Brain pericyte (primary cell): ENCODE results near the gene ASCC1.
A peak's percentile ranks its signal among the peaks of the same experiment; 100 is the strongest.

Experiments
- DNase-seq: peaks from one replicate; pipeline ENCODE4 v3.0.0-alpha.2; 2012; ENCODE audit warnings: low read depth, low spot score

Gene ASCC1

DNA sequence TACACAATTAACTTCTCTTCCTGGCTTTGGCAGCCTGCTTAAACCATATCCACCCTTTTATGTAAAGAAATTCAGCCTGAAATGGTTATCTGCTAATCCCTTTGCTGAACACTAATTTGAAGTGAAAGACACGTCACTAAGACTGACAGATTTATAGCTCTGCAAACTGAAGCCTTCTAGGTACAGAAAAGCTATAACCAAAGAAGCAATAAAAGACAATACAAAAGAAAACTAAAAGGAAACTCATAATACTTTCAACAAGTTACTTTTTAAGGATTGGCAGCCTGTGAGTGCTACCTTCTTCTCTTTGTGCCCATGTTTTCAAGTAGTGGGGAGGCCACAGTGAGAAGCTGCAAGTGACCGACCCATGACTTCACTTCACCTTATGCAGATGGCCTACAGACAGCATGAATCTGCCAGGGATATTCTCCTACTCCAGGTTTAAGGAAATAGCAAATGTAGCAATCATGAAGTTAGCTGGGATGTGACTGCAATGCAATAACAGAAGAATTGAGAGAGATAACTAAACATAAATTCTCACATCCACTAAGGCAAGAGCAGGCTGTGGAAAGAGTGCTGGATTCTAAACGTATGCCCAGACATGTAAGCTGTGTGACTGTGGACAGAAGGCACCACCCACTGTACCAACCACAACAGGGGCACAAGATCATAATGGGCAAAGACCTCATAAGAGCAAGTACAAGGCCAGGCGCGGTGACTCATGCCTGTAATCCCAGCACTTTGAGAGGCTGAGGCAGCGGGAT, 117.1 kb downstream of the ASCC1 start:
- DNase-seq: no peak

DNA sequence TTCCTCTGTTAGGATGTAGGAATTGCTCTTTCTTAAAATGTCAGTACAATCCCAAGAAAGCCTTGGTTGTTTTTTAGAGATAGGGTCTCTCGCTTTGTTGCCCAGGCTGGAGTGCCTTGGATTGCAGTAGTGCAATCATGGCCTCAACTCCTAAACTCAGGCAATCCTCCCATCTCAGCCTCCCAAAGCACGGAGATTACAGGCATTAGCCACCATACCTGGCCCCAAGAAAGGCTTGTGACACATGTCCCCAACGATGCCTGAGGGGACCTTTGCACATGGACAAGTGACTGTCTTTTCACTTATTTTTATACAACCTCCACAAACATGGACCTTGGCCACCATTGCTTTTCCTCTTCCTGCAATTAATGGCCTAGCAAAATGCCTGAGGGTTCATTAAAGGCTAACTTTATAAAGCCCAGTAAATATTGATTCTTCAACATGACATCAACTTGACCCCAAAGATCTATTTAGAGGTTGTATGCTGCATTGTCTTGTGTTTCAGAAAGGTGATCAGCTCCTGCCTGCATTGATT, 117.7 kb downstream of the ASCC1 start:
- no peak for DNase-seq

DNA sequence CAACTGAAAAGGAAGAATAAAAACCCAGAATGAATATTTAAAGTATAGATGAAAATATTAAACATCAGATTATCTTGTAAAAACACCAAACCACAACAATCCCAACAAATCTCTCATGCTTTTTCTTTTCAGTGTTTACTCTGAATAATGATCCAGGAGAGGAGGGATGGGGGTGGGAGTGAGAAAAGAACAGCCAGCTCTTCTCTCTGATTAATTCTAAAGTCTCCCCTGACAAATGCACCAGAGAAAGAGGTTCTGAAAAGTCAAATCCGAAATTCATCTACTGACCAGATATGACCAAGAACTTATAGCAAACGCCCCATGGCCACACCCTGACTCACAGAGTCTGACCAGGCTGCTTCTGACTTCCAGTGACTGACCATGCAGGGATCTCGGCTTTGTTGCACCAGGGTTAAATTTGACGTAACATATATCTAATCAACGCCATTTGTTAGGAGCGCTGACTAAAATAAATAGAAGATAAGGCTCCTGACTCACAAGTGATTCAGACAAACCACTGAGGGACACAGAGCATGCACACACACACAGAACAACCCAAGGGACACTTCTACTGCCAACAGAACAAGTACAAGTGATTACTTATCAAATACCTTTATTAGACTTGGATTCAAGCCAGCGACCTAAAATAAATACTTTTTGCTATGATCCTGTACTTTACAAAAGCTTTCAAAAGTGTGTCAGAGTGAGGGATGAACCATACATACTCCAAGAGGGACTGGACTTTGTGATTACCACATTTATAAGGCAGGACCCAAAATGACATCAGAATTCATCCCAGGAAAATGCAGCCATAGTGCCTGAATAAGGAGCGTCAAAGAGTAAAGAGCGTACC, 118.4 kb downstream of the ASCC1 start:
- no peak for DNase-seq

- DNase-seq: peak; percentile 48
These were observed 119.7 kb downstream of the ASCC1 start for GRCh38 chr10:72096115-72097000.

GRCh38 chr10:72095195-72095594, 120.9 kb downstream of the ASCC1 start:
- no peak for DNase-seq

DNA sequence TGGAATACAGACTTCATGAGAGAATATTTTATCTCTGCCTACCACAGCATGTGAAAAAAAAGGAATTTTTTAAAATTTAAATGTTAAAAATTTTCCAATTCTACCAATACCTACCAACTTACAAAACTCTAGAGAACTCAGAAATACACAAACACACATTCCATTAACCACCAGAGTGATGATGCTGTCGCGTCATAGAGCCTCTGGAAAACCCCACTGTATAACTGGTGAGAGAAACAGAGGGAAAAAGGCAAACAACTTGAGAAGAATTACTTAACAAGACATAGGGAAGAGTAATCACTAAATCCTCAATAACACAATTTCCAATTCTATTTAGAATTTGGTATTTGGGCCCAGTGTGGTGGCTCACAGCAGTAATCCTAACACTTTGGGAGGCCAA, 121.5 kb downstream of the ASCC1 start:
- no peak for DNase-seq

- no peak for DNase-seq
These were observed 122.6 kb downstream of the ASCC1 start for GRCh38 chr10:72093450-72093849.

GRCh38 chr10:72092987-72093386, 123.1 kb downstream of the ASCC1 start:
- no peak for DNase-seq

- DNase-seq: no peak
These were observed 123.7 kb downstream of the ASCC1 start for GRCh38 chr10:72092171-72092924.

DNA sequence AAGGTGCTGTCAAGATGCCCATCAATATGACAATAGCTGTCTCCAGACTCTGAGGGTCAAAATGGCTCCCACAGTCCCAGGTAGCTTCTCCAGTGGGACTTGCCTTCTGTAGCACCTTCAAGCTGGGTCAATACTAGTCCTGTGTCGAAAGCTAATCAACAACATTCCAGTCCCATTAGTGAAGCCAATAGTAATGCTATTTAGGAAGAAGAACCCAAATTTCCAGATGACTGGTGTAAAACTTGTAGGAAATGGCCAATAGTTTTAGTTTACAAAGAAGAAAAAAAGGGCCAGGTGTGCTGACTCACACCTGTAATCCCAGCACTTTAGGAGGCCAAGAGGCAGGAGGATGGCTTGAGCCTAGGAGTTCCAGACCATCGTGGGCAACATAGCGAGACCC, 125.8 kb downstream of the ASCC1 start:
- no peak for DNase-seq

- DNase-seq: no peak
These were observed 126.5 kb downstream of the ASCC1 start for GRCh38 chr10:72089618-72090017.

GRCh38 chr10:72088889-72089575, 127.0 kb downstream of the ASCC1 start:
- no peak for DNase-seq

GRCh38 chr10:72087969-72088888, 127.8 kb downstream of the ASCC1 start, which contains the start of gene SPOCK2:
Gene SPOCK2 (minus strand): TSS chr10:72088551. CDS start chr10:72088328, 223 bp downstream.
- no peak for DNase-seq

DNA sequence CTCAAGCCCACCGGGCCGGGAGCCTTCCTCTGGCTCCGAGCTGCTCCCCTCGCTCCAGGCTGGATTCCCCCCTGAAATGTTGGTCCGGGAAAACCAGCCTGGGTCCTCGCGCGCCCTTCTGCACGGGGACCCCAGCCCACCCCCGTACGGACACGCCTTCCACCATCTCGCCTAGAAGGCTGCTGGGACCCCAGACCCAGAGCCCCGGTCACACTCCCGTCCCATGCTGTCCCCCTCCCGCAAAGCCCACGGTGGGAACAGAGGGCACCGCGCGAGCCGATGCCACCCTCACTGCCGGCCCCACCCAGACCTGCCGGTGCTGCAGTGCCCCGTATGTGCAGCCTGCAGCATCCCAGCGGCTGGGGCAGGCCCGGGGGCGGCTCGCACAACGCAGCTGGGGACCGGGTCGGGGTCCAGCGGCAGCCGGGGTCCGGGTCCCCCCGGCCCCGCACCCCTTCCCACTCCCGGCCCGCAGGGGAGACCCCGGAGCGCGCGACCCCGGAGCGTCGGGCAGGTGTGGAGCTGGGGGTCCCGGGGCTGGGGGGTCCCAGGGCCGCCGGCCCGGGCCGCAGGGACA, 128.6 kb downstream of the ASCC1 start:
- DNase-seq: no peak

DNA sequence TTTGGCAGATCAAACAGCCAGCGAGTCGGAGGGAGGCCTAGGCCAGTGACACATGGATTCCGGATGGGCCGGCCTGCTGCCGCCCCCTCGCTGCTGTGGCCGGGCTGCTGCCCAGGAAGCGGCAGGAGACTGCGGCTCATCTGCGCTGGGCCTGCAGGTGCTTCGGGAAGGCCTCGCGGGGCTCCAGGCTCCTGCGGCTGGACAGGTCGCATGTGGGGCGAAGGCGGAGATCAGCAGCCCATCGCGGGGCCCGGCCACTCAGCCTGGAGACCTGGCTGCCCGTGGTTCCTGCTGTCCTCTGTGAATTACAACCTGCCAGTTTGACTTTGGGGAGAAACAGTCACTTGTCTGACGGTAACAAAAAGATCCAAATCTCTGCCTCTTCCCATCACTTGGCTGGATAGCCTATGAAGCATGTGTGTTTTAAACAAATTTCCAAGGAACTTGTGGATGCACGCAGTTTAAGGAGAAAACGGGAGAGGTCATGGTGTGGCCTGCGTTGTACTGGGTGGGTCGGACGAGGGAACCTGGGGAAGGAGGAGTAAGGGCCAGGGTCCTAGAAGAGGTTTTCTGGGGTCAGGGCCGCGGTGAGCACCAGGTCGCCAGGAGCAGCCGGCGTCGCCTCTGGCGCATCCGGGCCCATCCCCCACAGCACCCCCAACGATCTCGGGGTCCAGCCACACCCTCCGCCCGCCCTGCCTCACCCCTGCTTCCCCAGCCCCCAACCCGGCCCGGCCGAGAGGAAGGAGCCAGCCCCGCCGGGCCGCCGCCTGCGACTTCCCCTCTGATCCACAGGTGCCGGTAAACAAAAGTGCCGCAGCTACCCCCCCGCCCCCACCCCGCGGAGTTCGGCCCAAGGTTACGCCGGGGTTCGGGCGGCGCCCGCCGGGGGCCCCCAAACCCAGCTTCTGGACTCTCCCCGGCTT, 129.3 kb downstream of the ASCC1 start:
- DNase-seq: no peak

DNA sequence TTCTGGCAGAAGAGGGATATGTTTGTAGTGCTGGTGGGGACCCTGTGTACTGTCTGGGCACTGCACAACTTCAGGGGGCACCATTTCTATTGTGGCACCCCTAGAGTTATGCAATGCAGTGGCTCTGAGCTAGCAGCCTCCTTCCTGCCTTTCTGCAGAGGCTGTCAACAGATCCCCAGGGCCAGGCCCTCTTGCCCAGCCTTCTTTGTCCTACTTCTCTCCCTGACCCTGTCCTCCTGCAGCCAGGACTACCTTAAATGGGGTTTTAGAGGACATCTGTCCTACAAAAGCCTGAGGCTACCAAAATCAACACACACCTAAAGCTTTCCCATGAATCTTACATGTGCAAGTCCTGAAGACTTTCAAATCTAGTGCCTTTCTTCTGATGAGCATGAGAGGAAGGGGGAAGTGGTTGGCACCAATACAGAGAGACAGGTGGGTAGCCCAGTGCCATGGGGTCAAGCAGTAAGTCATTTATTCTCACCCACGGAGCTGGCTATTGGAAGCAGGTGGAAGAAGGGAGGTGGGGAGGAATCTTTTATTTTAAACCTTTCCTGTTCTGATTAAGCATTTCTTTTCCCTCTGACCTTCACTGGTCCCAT, 130.1 kb downstream of the ASCC1 start:
- no peak for DNase-seq

- no peak for DNase-seq
These were observed 130.9 kb downstream of the ASCC1 start for GRCh38 chr10:72085166-72085565.
